Skin epidermis (tissue), 12 donors: Measurements from ENCODE around the gene NAT10.

Experiments
- H3K27ac ChIP-seq, 21 experiments: fragments of 200-600 bp; sonication (generic) in 11 of 21; one replicate each; pipeline ENCODE4 v1.5.0; 2020; ENCODE audit warnings: mild to moderate bottlenecking in 3 of 21, inconsistent platforms in 2 of 21, moderate library complexity in 2 of 21
- H3K4me3 ChIP-seq, 7 experiments: fragments of 200-600 bp; sonication (generic) in 2 of 7; one replicate each; pipeline ENCODE4 v1.5.0; 2020; ENCODE audit warnings: inconsistent platforms in 2 of 7, mild to moderate bottlenecking in 2 of 7, moderate library complexity in 1 of 7

Gene NAT10

DNA sequence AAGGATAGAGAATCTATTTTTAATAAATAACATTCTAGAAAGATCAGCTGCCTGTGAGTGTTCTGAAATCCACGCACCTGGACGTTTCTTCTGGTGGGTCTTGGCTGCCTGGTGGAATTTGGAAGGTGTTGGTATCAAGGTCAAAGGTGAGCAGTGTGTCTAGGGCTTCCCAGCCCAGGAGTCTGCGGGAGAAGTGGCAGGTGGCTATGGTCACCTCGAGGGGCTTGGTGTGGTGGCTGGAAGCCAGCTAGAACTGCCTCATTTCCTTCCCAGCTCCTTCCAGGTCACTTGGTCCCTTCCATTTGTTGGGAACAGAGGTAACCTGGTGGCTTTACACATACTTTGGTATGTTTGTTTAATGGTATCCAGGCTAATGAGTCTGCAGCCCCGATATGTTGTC is 41.4 kb downstream of the NAT10 start:
- no peak overlapping the region for H3K27ac ChIP-seq
- H3K4me3 ChIP-seq, result no peak overlapping the region

DNA sequence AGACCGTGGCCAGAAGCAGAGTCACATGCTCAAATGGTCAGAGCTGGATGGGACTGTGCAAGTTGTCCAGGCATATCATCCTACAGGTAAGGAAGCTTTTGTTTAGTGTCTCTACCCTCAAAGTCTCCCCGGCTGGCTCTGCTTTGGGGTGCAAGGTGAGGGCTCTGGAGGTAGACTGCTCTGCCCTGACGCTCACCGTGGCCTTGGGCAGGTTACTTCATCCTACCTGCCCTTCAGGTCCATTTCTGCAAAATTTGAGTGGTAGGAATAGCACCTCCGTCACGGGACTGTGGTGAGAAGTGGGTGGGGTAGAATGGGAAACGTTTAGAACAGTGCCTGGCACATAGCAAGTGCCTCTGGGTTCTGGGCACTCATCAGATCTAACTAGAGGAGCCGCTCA is 42.2 kb downstream of the NAT10 start:
- H3K4me3 ChIP-seq, result no peak overlapping the region

GRCh38 chr11:34148504-34149165 is 43.2 kb downstream of the NAT10 start:
- Histone ChIP-seq H3K27ac (no peak overlapping the region), H3K4me3 (no peak overlapping the region)

More for the DNA sequence above, 42.2 kb downstream of the NAT10 start:
- H3K27ac ChIP-seq, result no peak overlapping the region

DNA sequence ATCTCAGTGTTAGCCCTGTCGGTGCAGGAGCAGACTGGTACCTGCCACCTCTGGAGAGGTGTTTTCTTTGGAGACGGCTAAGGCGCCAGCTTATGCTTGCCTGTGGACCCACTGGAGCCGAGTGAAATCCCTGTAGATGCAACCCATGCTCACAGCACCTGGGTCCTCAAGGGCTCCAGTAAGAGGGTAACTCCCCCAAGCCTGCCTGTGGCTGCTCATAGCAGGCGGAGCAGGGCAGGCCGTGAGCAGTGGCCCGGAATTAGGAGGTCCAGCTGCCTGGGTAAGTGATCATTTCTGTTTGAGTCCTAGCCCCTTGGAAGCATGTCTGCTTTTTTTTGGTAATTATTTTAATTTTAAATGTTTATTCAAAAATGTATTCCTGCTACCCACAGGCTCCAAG is 43.8 kb downstream of the NAT10 start:
- H3K4me3 ChIP-seq, result no peak overlapping the region
- H3K27ac ChIP-seq, result no peak overlapping the region

GRCh38 chr11:34149786-34150185 is 44.4 kb downstream of the NAT10 start:
- Histone ChIP-seq H3K27ac (no peak overlapping the region), H3K4me3 (no peak overlapping the region)

GRCh38 chr11:34150494-34151151 is 45.2 kb downstream of the NAT10 start:
- Histone ChIP-seq H3K4me3 (no peak overlapping the region), H3K27ac (no peak overlapping the region)

GRCh38 chr11:34151166-34151565 is 45.7 kb downstream of the NAT10 start:
- no peak overlapping the region for H3K27ac ChIP-seq
- no peak overlapping the region for H3K4me3 ChIP-seq

GRCh38 chr11:34151916-34152845 is 46.8 kb downstream of the NAT10 start:
- Histone ChIP-seq H3K4me3 (no peak overlapping the region), H3K27ac (no peak overlapping the region)

GRCh38 chr11:34154059-34154875 is 48.8 kb downstream of the NAT10 start:
- peak overlapping the region in 3 of 21 experiments; percentile 38 to 58 (median 50) for H3K27ac ChIP-seq
- no peak overlapping the region for H3K4me3 ChIP-seq

GRCh38 chr11:34155057-34155756 is 49.8 kb downstream of the NAT10 start:
- Histone ChIP-seq H3K27ac (peak overlapping the region in 3 of 21 experiments; percentile 34 to 50 (median 38)), H3K4me3 (no peak overlapping the region)

DNA sequence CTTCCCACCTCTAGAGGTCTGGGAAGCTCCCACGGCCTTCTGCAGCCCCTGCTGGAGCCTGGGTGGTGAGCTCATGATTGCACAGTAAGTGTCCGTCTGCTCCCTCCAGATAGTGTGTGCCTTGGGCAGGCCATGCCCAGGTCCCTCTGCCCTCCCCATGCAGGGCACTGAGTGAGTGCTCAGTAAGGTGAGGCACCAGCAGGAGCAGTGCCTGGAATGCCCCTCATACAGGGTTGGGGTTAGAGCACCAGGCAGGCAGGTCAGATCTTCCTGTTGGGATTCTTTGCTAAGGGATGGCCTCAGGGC is 50.3 kb downstream of the NAT10 start:
- Histone ChIP-seq H3K27ac (peak overlapping the region in 4 of 21 experiments; percentile 34 to 58 (median 44)), H3K4me3 (no peak overlapping the region)

- Histone ChIP-seq H3K27ac (no peak overlapping the region), H3K4me3 (no peak overlapping the region)
Measured at GRCh38 chr11:34157163-34157562, 51.7 kb downstream of the NAT10 start.

- H3K27ac ChIP-seq, result no peak overlapping the region
- H3K4me3 ChIP-seq, result no peak overlapping the region
Measured at GRCh38 chr11:34158661-34159060, 53.2 kb downstream of the NAT10 start.

DNA sequence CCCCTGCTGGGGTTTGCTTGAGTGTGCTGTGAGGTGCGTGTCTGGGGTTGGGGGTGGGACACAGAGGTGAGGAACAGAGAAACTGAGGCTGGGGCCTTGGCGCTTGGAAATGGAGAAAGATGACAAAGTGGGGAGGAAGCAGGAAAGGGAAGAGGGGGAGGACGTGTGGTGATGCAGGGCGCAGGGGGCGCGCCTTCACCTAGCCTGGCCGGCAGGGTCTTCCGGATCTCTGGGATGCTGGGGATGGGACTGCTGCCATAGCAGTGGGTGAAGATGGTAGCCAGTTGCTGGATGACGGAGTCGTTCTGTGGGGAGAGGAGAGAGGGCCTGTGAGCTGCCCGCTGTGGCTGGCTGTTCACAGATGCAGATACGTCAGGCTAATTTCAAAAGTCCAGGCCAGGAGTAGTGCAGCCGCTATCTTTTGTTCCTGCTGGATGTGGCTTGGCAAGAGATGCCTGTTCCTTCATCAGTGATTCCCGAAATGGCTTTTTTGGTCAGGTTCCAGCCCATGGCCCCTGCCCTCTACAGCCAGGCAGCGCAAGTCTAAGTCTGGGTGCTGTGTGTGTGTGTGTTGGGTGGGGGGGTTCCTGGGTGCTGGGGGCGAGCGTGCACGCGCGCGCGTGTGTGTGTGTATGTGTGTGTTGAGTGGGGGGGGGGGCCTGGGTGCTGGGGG is 54.8 kb downstream of the NAT10 start:
- H3K27ac ChIP-seq, result no peak overlapping the region
- H3K4me3 ChIP-seq, result no peak overlapping the region

- H3K4me3 ChIP-seq, result no peak overlapping the region
- H3K27ac ChIP-seq, result no peak overlapping the region
Measured at GRCh38 chr11:34160791-34161190, 55.4 kb downstream of the NAT10 start.

- H3K4me3 ChIP-seq, result no peak overlapping the region
- H3K27ac ChIP-seq, result no peak overlapping the region
Measured at GRCh38 chr11:34161361-34161760, 55.9 kb downstream of the NAT10 start.

DNA sequence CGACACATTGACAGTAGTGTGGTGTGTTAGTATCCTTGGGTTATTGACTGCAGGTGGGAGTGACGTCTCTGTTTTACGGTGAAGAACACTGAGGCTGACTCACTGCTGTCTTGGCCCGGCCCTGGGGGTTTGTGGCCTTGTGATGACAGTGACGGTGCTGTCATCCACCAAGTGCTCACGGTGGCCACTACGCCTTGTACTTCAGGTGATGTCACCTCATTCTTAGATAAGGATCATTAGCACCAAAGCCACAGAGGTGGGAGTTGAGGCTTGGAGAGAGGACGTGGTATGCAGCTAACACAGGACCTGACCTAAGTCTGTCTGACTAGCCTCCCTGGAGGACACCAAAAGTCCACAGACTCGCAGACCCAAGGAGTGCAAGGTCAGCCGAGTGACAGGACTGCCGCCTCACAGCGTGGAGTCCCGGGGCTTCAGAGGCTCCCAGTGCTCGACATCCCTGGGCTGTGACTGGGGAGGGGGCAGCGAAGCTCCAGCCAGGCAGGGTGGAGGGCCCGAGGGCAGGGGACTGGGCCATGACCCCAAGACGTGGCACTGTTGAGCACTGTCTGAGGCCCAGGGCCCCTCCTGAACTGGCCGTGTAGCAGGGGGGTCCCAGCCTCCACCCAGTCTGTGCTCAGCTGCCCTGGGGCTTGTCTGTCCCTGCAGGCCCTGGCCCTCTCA is 56.5 kb downstream of the NAT10 start:
- Histone ChIP-seq H3K27ac (no peak overlapping the region), H3K4me3 (no peak overlapping the region)

- Histone ChIP-seq H3K4me3 (no peak overlapping the region), H3K27ac (no peak overlapping the region)
Measured at GRCh38 chr11:34162493-34162820, 57.0 kb downstream of the NAT10 start.
